WI38 (cell line): ENCODE data around the gene CNIH2.
"Not testable (repeated sequence)": the region's sequence is repeated elsewhere in the genome, so short reads cannot be mapped to it uniquely, and the experiment has no call there.

Experiments
- H3K4me3 ChIP-seq: 2 replicates; pipeline ENCODE4 v1.5.1; 2011; ENCODE audit warnings: low read depth, mild to moderate bottlenecking, control low read depth, low read length
- TF ChIP-seq, protein P1 (sequence below): IDR thresholded peaks from 2 replicates; pipeline ENCODE4 v1.5.1; 2012; ENCODE audit warnings: low read depth, mild to moderate bottlenecking, control low read depth, low read length

The CNIH2 gene

DNA sequence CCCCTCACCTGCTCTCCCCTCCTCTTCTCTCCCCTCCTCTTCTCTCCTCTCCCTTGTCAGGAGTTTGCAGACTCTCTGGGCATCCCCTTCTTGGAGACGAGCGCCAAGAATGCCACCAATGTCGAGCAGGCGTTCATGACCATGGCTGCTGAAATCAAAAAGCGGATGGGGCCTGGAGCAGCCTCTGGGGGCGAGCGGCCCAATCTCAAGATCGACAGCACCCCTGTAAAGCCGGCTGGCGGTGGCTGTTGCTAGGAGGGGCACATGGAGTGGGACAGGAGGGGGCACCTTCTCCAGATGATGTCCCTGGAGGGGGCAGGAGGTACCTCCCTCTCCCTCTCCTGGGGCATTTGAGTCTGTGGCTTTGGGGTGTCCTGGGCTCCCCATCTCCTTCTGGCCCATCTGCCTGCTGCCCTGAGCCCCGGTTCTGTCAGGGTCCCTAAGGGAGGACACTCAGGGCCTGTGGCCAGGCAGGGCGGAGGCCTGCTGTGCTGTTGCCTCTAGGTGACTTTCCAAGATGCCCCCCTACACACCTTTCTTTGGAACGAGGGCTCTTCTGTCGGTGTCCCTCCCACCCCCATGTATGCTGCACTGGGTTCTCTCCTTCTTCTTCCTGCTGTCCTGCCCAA, 1.9 kb upstream of the CNIH2 start:
- TF ChIP-seq, protein P1, sequence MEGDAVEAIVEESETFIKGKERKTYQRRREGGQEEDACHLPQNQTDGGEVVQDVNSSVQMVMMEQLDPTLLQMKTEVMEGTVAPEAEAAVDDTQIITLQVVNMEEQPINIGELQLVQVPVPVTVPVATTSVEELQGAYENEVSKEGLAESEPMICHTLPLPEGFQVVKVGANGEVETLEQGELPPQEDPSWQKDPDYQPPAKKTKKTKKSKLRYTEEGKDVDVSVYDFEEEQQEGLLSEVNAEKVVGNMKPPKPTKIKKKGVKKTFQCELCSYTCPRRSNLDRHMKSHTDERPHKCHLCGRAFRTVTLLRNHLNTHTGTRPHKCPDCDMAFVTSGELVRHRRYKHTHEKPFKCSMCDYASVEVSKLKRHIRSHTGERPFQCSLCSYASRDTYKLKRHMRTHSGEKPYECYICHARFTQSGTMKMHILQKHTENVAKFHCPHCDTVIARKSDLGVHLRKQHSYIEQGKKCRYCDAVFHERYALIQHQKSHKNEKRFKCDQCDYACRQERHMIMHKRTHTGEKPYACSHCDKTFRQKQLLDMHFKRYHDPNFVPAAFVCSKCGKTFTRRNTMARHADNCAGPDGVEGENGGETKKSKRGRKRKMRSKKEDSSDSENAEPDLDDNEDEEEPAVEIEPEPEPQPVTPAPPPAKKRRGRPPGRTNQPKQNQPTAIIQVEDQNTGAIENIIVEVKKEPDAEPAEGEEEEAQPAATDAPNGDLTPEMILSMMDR: no peak
- no peak overlapping the region for H3K4me3 ChIP-seq

DNA sequence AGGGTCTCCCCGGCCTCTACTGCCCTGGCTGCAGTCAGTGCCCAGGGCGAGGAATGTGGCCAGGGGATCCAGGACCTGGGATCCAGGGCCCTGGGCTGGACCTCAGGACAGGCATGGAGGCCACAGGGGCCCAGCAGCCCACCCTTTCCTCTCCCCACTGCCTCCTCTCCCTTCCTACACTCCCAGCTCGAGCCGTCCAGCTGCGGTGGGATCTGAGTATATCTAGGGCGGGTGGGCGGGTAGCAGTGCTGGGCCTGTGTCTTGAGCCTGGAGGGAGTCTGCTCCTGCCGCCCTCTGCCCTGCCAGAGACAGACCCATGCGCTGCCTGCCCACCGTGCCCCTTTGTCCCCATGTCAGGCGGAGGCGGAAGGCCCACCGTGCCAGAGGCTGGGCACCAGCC, 1.4 kb upstream of the CNIH2 start:
- not testable (repeated sequence) for H3K4me3 ChIP-seq

DNA sequence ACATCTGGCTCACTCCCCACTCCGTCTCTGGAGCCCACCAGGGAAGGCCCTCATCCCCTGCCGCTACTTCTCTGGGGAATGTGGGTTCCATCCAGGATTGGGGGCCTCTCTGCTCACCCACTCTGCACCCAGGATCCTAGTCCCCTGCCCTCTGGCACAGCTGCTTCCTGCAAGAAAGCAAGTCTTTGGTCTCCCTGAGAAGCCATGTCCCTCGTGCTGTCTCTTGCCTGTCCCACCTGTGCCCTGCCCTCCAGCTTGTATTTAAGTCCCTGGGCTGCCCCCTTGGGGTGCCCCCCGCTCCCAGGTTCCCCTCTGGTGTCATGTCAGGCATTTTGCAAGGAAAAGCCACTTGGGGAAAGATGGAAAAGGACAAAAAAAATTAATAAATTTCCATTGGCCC, 911 bp upstream of the CNIH2 start:
- not testable (repeated sequence) for H3K4me3 ChIP-seq

DNA sequence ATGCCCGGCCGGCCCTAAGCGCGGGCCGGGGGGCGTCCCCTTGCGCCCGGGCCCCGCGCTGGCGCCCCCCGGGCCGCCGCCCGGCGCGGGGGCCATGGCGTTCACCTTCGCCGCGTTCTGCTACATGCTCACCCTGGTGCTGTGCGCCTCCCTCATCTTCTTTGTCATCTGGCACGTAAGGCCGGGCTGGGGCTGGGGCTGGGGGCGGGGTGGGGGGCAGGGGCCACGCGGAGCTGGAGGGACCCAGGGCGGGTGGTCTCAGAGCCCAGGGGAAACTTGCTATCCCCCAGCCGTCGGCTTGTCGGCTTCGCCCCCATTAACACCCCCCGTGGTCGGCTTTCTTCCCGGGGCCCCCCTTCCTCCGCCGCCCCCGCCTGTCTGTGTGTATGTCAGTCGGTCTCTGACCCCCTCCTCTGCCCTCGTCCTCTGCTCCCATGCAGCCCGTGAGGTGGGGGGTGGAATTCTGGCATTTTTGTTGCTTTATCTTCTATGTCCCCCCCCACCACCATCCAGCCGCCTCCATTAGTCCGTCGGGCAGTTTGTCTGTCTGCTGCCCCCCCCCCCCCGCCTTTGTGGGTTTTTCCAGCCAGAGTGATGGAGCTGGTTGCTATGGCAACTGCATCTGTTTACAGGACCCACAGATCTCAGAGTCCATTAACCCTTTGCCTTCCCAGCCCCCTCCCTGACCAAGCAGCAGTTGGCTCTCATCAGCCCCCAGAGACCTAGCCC, 552 bp downstream of the CNIH2 start:
- no peak overlapping the region for H3K4me3 ChIP-seq

DNA sequence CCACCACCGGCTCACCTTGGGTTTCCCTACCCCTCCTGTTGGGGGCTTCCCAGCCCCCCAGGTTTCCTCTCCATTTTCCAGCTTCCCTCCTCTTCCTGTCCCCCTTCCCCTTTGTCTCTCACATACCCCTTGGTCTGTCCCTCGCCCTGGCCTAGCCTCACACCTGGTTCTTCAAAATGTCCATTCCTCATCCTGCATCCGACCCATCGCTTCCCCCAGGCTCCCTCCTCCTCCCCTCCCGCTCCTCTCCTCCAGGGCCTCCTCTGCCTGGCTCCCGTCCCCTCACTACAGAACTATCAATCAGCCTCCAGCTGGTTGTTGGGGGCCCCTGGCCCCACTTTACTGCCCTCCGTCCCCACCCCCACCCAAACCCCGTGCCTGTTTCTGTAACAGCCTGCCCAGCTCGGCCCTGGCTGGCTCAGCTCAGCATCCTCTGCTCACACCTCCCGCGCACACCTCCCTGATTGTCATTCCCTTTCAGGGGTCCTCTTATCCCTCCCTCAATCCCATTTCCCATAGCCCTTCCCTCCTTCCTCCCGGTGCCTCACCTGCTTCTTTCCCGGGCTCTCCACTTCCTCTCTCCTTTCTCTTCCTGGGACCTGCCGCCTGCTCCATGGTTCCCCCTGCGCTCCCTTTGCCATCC, 1.2 kb downstream of the CNIH2 start:
- H3K4me3 ChIP-seq: no peak overlapping the region
- TF ChIP-seq, protein P1: no peak

More for the DNA sequence above, 552 bp downstream of the CNIH2 start:
- TF ChIP-seq, protein P1: no peak

DNA sequence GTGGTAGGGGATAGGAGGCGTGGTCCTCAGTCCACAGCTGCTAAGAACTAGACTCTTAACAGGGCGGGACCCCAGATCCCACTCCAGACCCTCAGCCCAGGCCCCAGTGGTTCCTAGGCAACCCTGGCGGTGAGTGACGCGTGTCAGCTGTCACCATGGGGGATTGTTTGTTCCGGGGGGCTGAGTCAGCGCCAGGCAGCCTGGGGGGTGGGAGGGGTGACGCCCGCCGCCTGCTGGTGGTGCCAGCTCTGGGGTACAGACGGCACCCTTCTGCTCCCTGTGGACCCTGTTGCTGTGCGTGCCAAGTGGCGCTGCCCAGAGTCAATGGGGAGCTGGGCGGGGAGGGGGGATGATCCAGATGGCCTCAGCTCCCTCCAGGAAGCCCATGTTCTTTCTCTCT, 2.5 kb downstream of the CNIH2 start:
- no peak overlapping the region for H3K4me3 ChIP-seq
- TF ChIP-seq, protein P1: no peak

DNA sequence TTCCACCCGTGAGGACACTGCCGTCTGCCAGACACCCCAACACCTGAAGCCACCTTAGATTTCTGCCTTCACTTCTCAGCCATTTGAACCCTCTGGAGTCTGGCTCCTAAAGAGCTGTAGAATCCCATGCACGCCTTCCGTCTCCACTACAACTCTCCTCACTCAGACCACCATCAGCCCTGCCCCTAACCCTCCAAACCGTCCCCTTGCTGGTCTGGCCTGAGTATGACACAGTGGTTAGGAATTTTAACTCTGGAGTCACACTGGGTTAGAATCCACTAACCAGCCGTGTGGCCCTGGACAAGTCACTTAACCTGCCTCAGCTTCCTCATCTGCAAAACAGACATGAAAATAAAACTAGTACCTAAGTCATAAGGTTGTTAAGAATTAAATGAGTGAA, 3.0 kb downstream of the CNIH2 start:
- H3K4me3 ChIP-seq: no peak overlapping the region
- TF ChIP-seq, protein P1: no peak

DNA sequence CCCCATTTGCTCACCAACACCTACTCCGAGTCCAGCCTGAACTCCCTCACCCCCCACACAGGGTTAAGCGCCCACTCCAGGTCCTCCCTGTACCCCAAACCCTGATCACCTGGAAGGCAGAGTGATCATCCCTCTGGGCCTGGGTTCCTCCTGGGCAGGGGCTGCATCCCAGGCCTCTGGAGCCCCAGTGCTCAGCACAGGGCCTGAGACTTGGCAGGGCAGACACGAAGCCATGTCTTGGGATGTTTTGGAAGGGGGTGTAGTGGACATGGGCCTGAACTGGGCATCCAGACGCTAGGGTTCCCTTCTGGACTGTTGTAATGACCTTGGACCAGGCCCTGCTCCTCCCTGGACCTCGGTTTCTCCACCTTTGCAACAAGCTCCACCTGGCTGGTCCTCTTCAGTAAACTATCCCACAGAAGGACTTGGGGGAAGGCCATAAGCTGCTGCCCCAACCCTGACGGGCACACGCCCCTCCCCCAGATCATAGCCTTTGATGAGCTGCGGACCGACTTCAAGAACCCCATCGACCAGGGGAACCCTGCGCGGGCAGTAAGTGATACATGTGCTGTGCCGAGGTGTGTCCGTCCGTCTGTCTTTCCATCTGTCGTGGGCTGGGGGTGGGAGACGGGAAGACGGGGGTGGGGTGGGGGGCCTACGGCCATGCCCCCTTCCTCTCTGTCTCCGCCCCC, 3.9 kb downstream of the CNIH2 start:
- H3K4me3 ChIP-seq: no peak overlapping the region
- TF ChIP-seq, protein P1: no peak
